Measurements from ENCODE around the gene ATRNL1.

Gene ATRNL1

DNA sequence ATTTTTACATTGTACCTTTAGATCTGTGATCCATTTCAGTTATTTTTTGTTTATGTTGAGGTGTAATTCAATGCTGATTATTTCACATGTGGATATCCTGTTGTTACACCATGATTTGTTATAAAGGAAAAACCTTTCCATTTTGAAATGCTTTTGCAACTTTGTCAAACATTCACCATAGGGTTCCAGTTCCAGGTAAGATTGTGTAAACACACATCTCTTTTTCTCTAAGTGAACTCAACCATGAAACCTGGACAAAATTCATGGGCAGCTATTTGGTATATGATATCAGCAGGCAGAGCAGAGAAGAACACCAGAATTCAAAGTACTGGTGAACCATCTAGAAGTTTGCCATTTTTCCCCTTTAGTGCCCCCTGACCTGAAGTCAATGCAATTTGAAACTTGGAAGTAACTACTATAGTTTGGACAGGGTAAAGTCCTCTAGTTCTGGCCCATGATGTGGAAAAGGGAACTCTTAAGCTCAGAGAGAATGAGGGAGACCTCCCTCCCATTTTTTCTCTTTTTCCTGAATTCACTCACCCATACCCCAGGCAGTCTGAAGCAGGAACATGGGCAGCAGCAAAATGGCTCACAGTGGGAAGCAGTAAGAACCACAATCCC, 446.1 kb downstream of the ATRNL1 start:
- CTCF ChIA-PET, result no interaction called here
- TF ChIP-seq, protein P1, sequence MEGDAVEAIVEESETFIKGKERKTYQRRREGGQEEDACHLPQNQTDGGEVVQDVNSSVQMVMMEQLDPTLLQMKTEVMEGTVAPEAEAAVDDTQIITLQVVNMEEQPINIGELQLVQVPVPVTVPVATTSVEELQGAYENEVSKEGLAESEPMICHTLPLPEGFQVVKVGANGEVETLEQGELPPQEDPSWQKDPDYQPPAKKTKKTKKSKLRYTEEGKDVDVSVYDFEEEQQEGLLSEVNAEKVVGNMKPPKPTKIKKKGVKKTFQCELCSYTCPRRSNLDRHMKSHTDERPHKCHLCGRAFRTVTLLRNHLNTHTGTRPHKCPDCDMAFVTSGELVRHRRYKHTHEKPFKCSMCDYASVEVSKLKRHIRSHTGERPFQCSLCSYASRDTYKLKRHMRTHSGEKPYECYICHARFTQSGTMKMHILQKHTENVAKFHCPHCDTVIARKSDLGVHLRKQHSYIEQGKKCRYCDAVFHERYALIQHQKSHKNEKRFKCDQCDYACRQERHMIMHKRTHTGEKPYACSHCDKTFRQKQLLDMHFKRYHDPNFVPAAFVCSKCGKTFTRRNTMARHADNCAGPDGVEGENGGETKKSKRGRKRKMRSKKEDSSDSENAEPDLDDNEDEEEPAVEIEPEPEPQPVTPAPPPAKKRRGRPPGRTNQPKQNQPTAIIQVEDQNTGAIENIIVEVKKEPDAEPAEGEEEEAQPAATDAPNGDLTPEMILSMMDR (IDR thresholded peaks at IDR 0.05; ENCODE audit: insufficient read depth, low read length, missing control alignments), result no peak
- H3K4me3 ChIP-seq (ENCODE audit: low read depth, low read length), result no peak overlapping the region
- POLR2A ChIA-PET, result no interaction called here
- DNase-seq (ENCODE audit: low read depth, low spot score), result no peak

DNA sequence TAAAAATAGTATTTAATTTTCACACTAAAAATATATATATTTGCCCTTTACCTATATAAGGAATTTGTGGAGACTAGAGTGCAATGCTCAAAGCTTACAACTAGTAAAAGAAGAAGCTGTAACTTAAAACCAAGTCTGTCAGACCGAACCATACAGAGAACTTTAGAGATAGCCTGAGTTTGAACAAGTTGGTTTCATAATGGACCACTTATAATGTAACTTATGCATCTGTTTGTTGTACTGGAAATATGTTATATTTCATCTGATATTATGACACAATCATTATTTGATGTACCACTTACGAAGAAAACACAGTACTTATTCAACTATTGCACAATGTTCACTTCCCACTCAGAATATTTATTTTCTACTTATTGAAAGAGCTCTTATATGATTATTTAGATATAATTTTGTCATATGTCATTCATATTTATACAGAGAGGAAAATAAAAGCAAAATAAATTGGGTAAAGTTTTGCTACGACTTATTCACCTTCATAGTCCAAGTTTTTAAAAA, 462.8 kb downstream of the ATRNL1 start:
- ChIA-PET CTCF (no interaction called here), POLR2A (no interaction called here)
- no peak for DNase-seq (ENCODE audit: low read depth, low spot score)
- TF ChIP-seq, protein P1 (IDR thresholded peaks at IDR 0.05; ENCODE audit: insufficient read depth, low read length, missing control alignments), result no peak
- no peak overlapping the region for H3K4me3 ChIP-seq (ENCODE audit: low read depth, low read length)

DNA sequence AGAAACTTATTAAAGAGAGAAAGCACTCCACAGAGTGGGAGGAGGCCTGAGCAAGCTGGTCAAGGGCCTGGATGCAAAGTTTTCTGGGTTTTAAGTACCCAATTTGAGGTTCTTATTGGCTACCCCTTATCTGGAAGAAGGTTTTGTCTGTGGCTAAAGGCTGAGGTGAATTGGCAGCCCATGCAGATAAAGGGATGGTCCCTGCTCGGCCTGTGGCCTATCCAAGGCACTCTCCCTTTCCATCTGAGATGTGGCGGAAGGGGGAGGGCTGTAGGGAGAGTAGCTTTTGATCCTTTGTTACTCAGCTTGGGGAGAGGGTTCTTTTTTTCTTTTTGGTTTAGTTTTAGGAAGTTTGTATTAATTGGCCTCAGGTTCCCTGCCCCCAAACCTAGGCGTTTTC, 465.1 kb downstream of the ATRNL1 start:
- ChIA-PET POLR2A (no interaction called here), CTCF (no interaction called here)
- TF ChIP-seq, protein P1 (IDR thresholded peaks at IDR 0.05; ENCODE audit: insufficient read depth, low read length, missing control alignments), result no peak
- no peak overlapping the region for H3K4me3 ChIP-seq (ENCODE audit: low read depth, low read length)
- no peak for DNase-seq (ENCODE audit: low read depth, low spot score)

DNA sequence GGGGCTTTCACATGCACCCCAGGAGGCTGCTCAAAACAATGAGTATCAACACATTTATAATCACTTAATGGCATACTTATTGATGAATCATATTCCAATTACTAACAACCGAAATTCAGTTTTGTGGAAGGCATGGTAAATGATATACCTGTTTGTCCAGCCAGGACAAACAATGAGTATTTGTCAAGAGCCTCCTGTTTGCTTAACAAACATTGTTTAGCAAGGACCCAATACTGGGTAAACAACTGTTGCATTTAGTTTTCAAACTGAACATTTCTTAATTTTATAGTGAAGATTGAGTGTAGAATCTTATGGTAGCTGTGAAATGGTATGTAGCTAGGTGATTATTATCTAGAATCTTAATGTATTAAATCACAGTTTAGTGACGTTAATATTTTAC, 473.7 kb downstream of the ATRNL1 start:
- no peak for DNase-seq (ENCODE audit: low read depth, low spot score)
- ChIA-PET CTCF (no interaction called here), POLR2A (no interaction called here)

DNA sequence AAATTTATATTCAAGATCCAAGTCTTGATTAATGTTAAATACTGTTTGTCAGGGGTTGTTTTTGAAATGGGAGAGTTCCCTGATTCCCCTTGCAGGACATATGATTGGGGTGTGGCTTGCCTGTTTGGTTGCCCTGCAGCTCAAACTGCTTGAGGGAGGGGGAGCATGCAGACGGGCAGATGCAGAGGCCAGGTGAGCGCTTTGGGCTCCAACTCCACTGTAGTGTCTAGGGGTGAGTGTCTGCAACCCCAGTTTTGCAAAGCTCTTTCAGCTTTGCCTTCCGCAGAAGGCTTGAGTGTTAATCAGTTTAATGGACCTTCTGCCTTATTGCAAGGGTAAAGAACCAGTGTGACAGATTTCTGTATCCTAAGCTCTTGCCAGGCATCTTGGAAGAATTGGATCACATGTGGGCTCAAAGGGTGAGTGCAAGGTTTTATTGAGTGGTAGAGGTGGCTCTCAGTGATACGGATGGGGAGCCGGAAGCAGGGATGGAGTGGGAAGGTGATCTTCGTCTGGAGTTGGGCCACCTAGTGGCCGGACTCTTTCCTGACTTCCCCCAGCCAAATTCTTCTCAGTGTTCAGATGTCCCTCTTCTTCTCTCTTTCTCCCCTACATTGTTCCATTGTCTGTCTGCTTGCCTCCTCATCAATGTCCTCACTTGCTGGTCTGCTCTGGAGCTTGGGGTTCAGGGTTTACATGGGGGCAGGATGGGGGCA, 479.7 kb downstream of the ATRNL1 start:
- POLR2A ChIA-PET, result no interaction called here
- CTCF ChIA-PET, result no interaction called here
- TF ChIP-seq, protein P1 (IDR thresholded peaks at IDR 0.05; ENCODE audit: insufficient read depth, low read length, missing control alignments), result peak; percentile 14
- H3K4me3 ChIP-seq (ENCODE audit: low read depth, low read length), result no peak overlapping the region
- no peak for DNase-seq (ENCODE audit: low read depth, low spot score)

More for the DNA sequence above, 473.7 kb downstream of the ATRNL1 start:
- H3K4me3 ChIP-seq (ENCODE audit: low read depth, low read length), result no peak overlapping the region
- TF ChIP-seq, protein P1 (IDR thresholded peaks at IDR 0.05; ENCODE audit: insufficient read depth, low read length, missing control alignments), result no peak

DNA sequence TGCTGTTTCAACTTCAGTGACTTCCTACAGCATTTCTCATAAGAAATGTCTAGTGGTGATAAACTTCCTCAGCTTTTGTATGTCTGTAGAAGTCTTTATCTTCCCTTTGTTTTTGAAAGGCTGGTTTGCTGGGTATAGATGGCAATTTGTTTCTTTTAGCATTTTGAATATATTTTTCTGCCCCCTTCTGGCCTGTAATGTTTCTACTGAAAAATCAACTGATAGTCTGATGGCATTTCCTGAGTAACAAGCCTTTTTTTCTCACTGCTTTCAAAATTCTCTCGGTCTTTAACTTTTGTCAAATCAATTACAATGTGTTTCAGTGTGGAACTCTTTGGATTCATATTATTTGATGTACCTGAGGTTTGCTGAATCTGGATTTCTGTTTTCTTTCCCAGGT, 487.1 kb downstream of the ATRNL1 start:
- no peak overlapping the region for H3K4me3 ChIP-seq (ENCODE audit: low read depth, low read length)
- POLR2A ChIA-PET, result no interaction called here
- TF ChIP-seq, protein P1 (IDR thresholded peaks at IDR 0.05; ENCODE audit: insufficient read depth, low read length, missing control alignments), result no peak
- CTCF ChIA-PET, result no interaction called here
- no peak for DNase-seq (ENCODE audit: low read depth, low spot score)
